BJ (cell line): ENCODE measurements around the gene LAPTM5. TPM values are rescaled to one million over a fixed set of nuclear protein-coding genes. Genes with fewer than 3 reads are reported as not detected.

Experiments used
- CTCF ChIA-PET: fragments of 350-600 bp; formaldehyde crosslinking; extraction: SDS; loops from one replicate; lab custom pipeline; 2021; ENCODE audit warnings: antibody characterized with exemption, inconsistent platforms; lab: Yijun Ruan, JAX
- POLR2A ChIA-PET: fragments of 300-600 bp; sonication (Branson Sonifier 250); formaldehyde crosslinking; extraction: SDS; loops from one replicate; lab custom pipeline; 2021; ENCODE audit warnings: antibody characterized with exemption; lab: Charles Lee
- DNase-seq: peaks from one replicate; pipeline ENCODE4 v3.0.0-alpha.2; 2011; ENCODE audit warnings: low read depth
- H3K27me3 ChIP-seq: 2 replicates; pipeline ENCODE4 v1.6.0; 2011; ENCODE audit warnings: low read length; ENCODE audit not compliant: control insufficient read depth, insufficient read depth
- H3K36me3 ChIP-seq: 2 replicates; pipeline ENCODE4 v1.5.1; 2011; ENCODE audit warnings: low read length; ENCODE audit not compliant: control insufficient read depth, insufficient read depth
- H3K4me3 ChIP-seq: 2 replicates; pipeline ENCODE4 v1.5.1; 2011; ENCODE audit warnings: low read depth, mild to moderate bottlenecking, control low read depth, low read length
- CTCF ChIP-seq: IDR thresholded peaks from 2 replicates; pipeline ENCODE4 v1.5.1; 2011; ENCODE audit warnings: low read depth, mild to moderate bottlenecking, control low read depth, inconsistent platforms, low read length, moderate library complexity; ENCODE audit not compliant: insufficient read depth
- polyA plus RNA-seq: library from polyadenylated mRNA; depleted of rRNA; stranded (reverse); fragments of >200 nt; gene quantifications from 2 replicates; pipeline ENCODE4 v1.2.3, GENCODE V29; 2011

The LAPTM5 gene
- polyA plus RNA-seq, 1 experiment = 2.1 TPM

- POLR2A ChIA-PET = no interaction called here
- CTCF ChIA-PET = interaction anchor here (0.9 to 20.1 kb wide), 7 partner anchors 16 to 124 kb away, joined by 3 to 548 read pairs (median 19); no protein-coding TSS in a partner anchor
- H3K27me3 ChIP-seq = 0 out of 2 replicates have a peak, but pooled peaks cover 2% of the 10 kb centered on the region
- TF ChIP-seq CTCF = no peak
- no peak for DNase-seq
- no peaks in the 10 kb centered on the region for H3K36me3 ChIP-seq
- H3K4me3 ChIP-seq = no peak overlapping the region
These were observed 46.8 kb upstream of the LAPTM5 start for GRCh38 chr1:30804352-30804751.

GRCh38 chr1:30803562-30803961 is 46.0 kb upstream of the LAPTM5 start:
- no peak for DNase-seq
- CTCF ChIA-PET = interaction anchor here (0.5 to 20.1 kb wide), 9 partner anchors 14 to 470 kb away, joined by 3 to 548 read pairs (median 41); partner anchors contain the start of gene SDC3
- POLR2A ChIA-PET = interaction anchor here (0.6 kb wide), 1 partner anchor 375 kb away, joined by 6 read pairs; no protein-coding TSS in a partner anchor
- TF ChIP-seq CTCF = no peak
- H3K36me3 ChIP-seq = no peaks in the 10 kb centered on the region
- H3K4me3 ChIP-seq = no peak overlapping the region
- H3K27me3 ChIP-seq = 0 out of 2 replicates have a peak, but pooled peaks cover 2% of the 10 kb centered on the region

GRCh38 chr1:30801771-30802198 is 44.2 kb upstream of the LAPTM5 start:
- Histone ChIP-seq H3K36me3 (no peaks in the 10 kb centered on the region), H3K27me3 (0 out of 2 replicates have a peak, but pooled peaks cover 2% of the 10 kb centered on the region), H3K4me3 (no peak overlapping the region)
- ChIA-PET CTCF (interaction anchor here (0.6 to 20.1 kb wide), 44 partner anchors 9 to 1571 kb away, joined by 3 to 548 read pairs (median 5); partner anchors contain the start of genes MECR, SDC3, SNRNP40 and ZCCHC17), POLR2A (no interaction called here)
- TF ChIP-seq CTCF = peak; percentile 97
- no peak for DNase-seq

- no peaks in the 10 kb centered on the region for H3K27me3 ChIP-seq
- ChIA-PET POLR2A (no interaction called here), CTCF (interaction anchor here (1.6 to 20.1 kb wide), 2 partner anchors 21 to 113 kb away, joined by 4 to 548 read pairs; no protein-coding TSS in a partner anchor)
- H3K4me3 ChIP-seq = no peak overlapping the region
- DNase-seq = no peak
- no peaks in the 10 kb centered on the region for H3K36me3 ChIP-seq
- TF ChIP-seq CTCF = no peak
These were observed 41.6 kb upstream of the LAPTM5 start for GRCh38 chr1:30799233-30799511.

GRCh38 chr1:30798389-30799232 is 41.0 kb upstream of the LAPTM5 start:
- ChIA-PET CTCF (interaction anchor here (0.8 to 20.1 kb wide), 6 partner anchors 18 to 131 kb away, joined by 3 to 548 read pairs (median 4); no protein-coding TSS in a partner anchor), POLR2A (no interaction called here)
- no peak for DNase-seq
- no peak for TF ChIP-seq CTCF
- no peaks in the 10 kb centered on the region for H3K27me3 ChIP-seq
- H3K36me3 ChIP-seq = no peaks in the 10 kb centered on the region
- no peak overlapping the region for H3K4me3 ChIP-seq
